Spleen (tissue), 7 donors: ENCODE measurements around the gene AKAP13.
A peak's percentile ranks its signal among the peaks of the same experiment; 100 is the strongest.

ENCODE experiments used
- POLR2AphosphoS5 ChIP-seq, 3 donors: sonication (generic); formaldehyde crosslinking; IDR thresholded peaks; one replicate each; pipeline ENCODE4 v1.5.1; 2017; ENCODE audit warnings: antibody characterized with exemption in 3 of 3
- TF ChIP-seq, protein P1 (sequence below), 11 experiments: fragments of 200-600 bp in 7 of 11; fragments of 450-650 bp in 4 of 11; sonication (generic) in 4 of 11; IDR thresholded peaks in 8 of 11; conservative IDR thresholded peaks in 3 of 11; 1 replicate in 7 of 11; 2 replicates in 4 of 11; pipeline versions ENCODE4 v1.4.0 to v1.8.0; 2016 to 2021; ENCODE audit warnings: antibody characterized with exemption in 11 of 11, inconsistent platforms in 4 of 11, mild to moderate bottlenecking in 1 of 11
- donor health status: DM: no; HTN: no; CAD: no; lungs with moderate emphysema.
- donor health status: DM: no; HTN: no; CAD: no.
- donor health status: DM: no; HTN: no; CAD: no.

DNA sequence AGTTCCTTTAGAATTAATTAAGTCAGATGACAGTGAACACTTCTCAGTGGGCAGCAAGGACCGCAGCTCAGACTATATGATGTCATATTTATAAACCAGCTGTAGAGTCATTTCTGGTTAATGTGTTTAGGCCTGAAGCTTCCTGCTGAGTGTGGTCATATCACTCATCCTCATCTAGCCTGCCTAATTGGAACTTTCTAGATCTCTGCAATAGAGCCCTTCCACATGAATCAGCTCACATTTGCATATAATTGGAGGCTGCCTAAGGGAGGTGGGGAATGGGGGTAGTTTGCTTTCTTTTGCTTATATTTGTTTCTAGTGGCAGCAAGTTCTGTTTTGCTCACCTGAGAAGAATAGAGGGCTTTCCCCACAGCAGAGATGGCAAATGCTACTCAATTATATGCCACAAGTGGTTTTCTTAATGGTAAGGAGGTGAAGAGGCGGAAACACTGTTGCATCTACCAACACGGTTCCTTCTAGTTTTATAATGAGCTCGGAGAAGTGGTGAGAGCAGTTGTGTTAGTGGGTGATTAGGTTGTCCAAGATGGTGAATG lies 266.2 kb downstream of the AKAP13 start:
- TF ChIP-seq, protein P1, sequence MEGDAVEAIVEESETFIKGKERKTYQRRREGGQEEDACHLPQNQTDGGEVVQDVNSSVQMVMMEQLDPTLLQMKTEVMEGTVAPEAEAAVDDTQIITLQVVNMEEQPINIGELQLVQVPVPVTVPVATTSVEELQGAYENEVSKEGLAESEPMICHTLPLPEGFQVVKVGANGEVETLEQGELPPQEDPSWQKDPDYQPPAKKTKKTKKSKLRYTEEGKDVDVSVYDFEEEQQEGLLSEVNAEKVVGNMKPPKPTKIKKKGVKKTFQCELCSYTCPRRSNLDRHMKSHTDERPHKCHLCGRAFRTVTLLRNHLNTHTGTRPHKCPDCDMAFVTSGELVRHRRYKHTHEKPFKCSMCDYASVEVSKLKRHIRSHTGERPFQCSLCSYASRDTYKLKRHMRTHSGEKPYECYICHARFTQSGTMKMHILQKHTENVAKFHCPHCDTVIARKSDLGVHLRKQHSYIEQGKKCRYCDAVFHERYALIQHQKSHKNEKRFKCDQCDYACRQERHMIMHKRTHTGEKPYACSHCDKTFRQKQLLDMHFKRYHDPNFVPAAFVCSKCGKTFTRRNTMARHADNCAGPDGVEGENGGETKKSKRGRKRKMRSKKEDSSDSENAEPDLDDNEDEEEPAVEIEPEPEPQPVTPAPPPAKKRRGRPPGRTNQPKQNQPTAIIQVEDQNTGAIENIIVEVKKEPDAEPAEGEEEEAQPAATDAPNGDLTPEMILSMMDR (IDR thresholded peaks at IDR 0.05 in 8 of 11, conservative IDR thresholded peaks at IDR 0.05 in 3 of 11) = no peak
- TF ChIP-seq POLR2AphosphoS5 (IDR thresholded peaks at IDR 0.05) = peak in 1 of 3 donors; percentile 8
